Activated CD4-positive, alpha-beta memory T cell treated with anti-CD3 and anti-CD28 coated beads, Interleukin-2, amount 10 ng/mL, durations not matched to agents 7 days and 5 days (primary cell): ENCODE results near the gene ATF5. TPM values are rescaled to one million over a fixed set of nuclear protein-coding genes. Genes with fewer than 3 reads are reported as not detected.
"Not testable (repeated sequence)": the region's sequence is repeated elsewhere in the genome, so short reads cannot be mapped to it uniquely, and the experiment has no call there.

Experiments used
- CTCF ChIA-PET: fragments of 350-600 bp; sonication (Branson Sonifier 250); formaldehyde crosslinking; loops from one replicate; lab custom pipeline; 2021; ENCODE audit warnings: antibody characterized with exemption, inconsistent platforms; lab: Charles Lee
- POLR2A ChIA-PET: fragments of 350-600 bp; sonication (Branson Sonifier 250); formaldehyde crosslinking; loops from one replicate; lab custom pipeline; 2021; ENCODE audit warnings: antibody characterized with exemption; lab: Charles Lee
- DNase-seq: peaks from one replicate; pipeline ENCODE4 v3.0.0-alpha.2; 2020
- H3K27ac Mint-ChIP-seq: one replicate; pipeline ENCODE4 v1.8.0; 2021; ENCODE audit warnings: mild to moderate bottlenecking, mixed read lengths
- H3K27me3 Mint-ChIP-seq: one replicate; pipeline ENCODE4 v1.8.0; 2021; ENCODE audit warnings: mixed read lengths
- H3K36me3 Mint-ChIP-seq: one replicate; pipeline ENCODE4 v1.8.0; 2021; ENCODE audit warnings: low read depth, mixed read lengths
- H3K4me1 Mint-ChIP-seq: one replicate; pipeline ENCODE4 v1.8.0; 2021; ENCODE audit warnings: mixed read lengths
- H3K4me3 Mint-ChIP-seq: one replicate; pipeline ENCODE4 v1.8.0; 2021; ENCODE audit warnings: mild to moderate bottlenecking, mixed read lengths
- H3K9me3 Mint-ChIP-seq: one replicate; pipeline ENCODE4 v1.8.0; 2021; ENCODE audit warnings: mixed read lengths
- total RNA-seq, 2 experiments: library from RNA; stranded (reverse); gene quantifications; one replicate each; pipeline ENCODE4 v1.2.3, GENCODE V29; 2021

Gene ATF5
- total RNA-seq, 2 experiments from 2014 or later, result 19.6 to 20.0 TPM

DNA sequence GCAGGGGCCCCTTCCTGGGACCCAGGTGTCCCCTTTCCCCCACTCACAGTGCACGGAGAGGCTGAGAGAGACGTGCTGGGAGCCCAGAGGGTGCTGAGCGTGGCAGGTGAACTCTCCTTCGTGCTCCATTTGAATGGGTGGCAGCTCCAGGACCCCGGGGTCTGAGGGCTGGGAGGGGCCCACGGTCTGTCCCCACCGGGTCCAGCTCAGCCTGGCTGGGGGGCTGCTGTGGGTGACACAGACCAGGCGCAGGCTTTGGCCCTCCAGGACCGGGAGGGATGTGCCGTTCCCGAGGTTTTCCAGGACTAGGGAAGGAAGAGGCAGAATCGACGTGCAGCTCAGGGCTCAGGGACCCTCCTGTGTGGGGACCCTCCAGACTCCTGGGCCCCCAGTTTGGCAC, 29.6 kb downstream of the ATF5 start:
- CTCF ChIA-PET, H3K36me3 Mint-ChIP-seq, H3K4me3 Mint-ChIP-seq, H3K27me3 Mint-ChIP-seq, H3K27ac Mint-ChIP-seq, DNase-seq, H3K9me3 Mint-ChIP-seq, H3K4me1 Mint-ChIP-seq, POLR2A ChIA-PET: not testable (repeated sequence)

DNA sequence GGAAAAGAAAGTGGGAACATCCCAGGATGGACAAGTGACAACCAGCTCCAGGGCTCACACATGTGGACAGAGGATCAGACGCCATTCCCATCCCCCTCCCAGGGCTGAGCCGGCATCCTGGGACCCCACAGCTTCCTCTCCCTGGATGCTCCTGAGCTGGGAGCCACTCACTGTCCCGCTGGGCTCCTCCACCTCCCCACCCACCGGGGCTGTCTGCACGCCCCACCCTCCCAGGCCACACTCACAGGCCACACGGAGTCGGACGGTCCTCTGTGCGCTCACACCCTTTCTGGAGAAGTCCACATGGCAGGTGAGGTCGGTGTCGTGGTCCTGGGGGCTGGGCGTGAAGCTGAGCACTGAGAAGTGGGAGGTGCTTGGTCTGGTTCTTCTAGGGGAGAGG, 30.9 kb downstream of the ATF5 start:
- H3K4me3 Mint-ChIP-seq, H3K27me3 Mint-ChIP-seq, DNase-seq, H3K4me1 Mint-ChIP-seq, H3K27ac Mint-ChIP-seq, H3K9me3 Mint-ChIP-seq, CTCF ChIA-PET, H3K36me3 Mint-ChIP-seq, POLR2A ChIA-PET: not testable (repeated sequence)

DNA sequence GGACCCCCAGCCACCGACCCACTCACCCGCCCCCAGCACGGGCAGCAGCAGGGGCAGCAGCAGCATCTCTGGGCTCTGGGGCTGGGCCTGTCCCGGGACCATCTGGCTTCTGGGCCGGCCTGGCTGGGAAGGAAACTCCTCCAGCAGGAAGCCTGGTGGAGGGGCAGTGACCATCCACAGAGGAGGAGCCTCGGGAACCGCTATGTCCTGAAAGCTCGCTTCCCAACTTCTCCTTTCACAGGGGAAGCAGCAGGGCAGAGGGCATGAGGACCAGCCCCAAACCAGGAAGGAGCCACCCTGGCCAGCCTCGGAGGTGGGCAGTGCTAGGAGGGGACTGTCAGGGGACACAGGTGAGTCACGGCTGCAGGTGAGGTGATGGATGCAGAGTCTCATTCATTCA, 32.0 kb downstream of the ATF5 start, which contains the start of gene SIGLEC11:
Gene SIGLEC11 (minus strand): TSS at position 193 of the 400 bp plus-strand sequence. CDS start 91 bp downstream, at position 102.
- H3K4me1 Mint-ChIP-seq, H3K27ac Mint-ChIP-seq, H3K9me3 Mint-ChIP-seq, CTCF ChIA-PET, H3K36me3 Mint-ChIP-seq, POLR2A ChIA-PET, H3K4me3 Mint-ChIP-seq, H3K27me3 Mint-ChIP-seq, DNase-seq: not testable (repeated sequence)

DNA sequence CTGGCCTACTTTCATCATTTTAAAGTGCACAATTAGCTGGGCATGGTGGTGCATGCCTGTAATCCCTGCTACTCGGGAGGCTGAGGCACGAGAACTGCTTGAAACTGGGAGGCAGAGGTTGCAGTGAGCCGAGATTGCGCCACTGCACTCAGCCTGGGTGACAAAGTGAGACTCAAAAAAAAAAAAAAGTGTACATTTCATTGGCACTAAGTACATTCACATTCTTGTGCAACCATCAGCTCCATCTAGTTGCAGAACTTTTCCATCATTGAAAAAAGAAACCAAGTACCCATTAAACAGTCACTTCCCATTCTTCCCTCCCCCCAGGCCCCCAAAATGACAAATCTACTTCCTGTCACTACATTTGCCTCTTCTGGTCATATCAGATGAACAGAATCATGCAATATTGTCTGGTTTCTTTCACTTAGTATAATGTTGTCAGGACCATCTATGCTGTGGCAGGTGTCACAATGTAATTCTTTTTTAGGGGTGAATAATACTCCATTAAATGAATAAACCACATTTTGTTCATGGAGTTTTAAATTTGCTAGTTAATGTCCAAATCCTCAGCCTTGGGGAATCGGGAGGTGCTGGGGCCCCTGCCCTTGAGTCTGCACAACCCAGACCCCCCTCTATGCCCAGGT, 39.4 kb downstream of the ATF5 start:
- ChIA-PET CTCF (no interaction called here), POLR2A (no interaction called here)
- peaks cover 4% of the 10 kb centered on the region for H3K27me3 Mint-ChIP-seq
- no peaks in the 10 kb centered on the region for H3K36me3 Mint-ChIP-seq
- H3K4me1 Mint-ChIP-seq, result peaks cover 4% of the 10 kb centered on the region
- H3K27ac Mint-ChIP-seq, result no peak overlapping the region
- no peaks in the 10 kb centered on the region for H3K9me3 Mint-ChIP-seq
- no peak overlapping the region for H3K4me3 Mint-ChIP-seq
- DNase-seq, result no peak

DNA sequence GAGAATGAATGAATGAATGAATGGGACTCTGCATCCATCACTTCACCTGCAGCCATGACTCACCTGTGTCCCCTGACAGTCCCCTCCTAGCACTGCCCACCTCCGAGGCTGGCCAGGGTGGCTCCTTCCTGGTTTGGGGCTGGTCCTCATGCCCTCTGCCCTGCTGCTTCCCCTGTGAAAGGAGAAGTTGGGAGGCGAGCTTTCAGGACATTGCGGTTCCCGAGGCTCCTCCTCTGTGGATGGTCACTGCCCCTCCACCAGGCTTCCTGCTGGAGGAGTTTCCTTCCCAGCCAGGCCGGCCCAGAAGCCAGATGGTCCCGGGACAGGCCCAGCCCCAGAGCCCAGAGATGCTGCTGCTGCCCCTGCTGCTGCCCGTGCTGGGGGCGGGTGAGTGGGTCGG, 40.4 kb downstream of the ATF5 start:
- H3K27ac Mint-ChIP-seq, H3K4me3 Mint-ChIP-seq, H3K4me1 Mint-ChIP-seq, H3K27me3 Mint-ChIP-seq, CTCF ChIA-PET, DNase-seq, POLR2A ChIA-PET, H3K9me3 Mint-ChIP-seq, H3K36me3 Mint-ChIP-seq: not testable (repeated sequence)

DNA sequence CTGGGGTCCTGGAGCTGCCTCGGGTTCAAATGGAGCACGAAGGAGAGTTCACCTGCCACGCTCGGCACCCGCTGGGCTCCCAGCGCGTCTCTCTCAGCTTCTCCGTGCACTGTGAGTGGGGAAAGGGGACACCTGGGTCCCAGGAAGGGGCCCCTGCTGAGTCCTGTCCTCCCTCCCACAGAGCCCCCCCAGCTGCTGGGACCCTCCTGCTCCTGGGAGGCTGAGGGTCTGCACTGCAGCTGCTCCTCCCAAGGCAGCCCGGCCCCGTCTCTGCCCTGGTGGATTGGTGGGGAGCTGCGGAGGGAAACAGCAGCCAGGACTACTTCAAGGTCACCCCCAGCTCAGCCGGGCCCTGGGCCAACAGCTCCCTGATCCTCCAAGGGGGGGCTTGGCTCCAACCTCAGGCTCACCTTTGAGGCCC, 43.0 kb downstream of the ATF5 start:
- POLR2A ChIA-PET, result no interaction called here

DNA sequence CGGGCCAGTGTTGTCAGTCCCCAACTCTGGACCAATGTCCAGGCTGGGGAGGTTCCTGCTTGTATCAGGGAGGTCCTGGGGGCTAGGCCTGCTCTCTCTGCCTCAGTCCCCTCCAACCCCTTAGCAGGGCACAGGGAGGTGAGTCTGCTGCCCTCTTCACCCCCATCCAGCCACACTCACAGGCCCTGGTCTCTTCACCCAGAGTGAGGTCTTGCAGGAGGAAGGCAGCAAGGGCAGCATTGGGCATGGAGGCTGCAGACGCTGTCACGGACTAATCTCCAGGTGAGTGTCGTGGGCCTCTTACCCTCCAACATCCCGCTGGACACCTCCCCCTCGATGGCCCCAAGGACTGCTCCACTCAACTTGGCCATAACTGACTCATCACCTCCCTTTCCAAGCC, 43.8 kb downstream of the ATF5 start:
- H3K27ac Mint-ChIP-seq, result no peak overlapping the region
- H3K36me3 Mint-ChIP-seq, result peaks cover 16% of the 10 kb centered on the region
- H3K9me3 Mint-ChIP-seq, result no peaks in the 10 kb centered on the region
- no peak overlapping the region for H3K4me3 Mint-ChIP-seq
- ChIA-PET CTCF (no interaction called here), POLR2A (no interaction called here)
- peaks cover 3% of the 10 kb centered on the region for H3K27me3 Mint-ChIP-seq
- no peak for DNase-seq
- no peaks in the 10 kb centered on the region for H3K4me1 Mint-ChIP-seq

More for the DNA sequence above, 43.0 kb downstream of the ATF5 start:
- peaks cover 11% of the 10 kb centered on the region for H3K36me3 Mint-ChIP-seq
- no peaks in the 10 kb centered on the region for H3K9me3 Mint-ChIP-seq
- DNase-seq, result no peak
- no peak overlapping the region for H3K27ac Mint-ChIP-seq
- CTCF ChIA-PET, result no interaction called here
- peaks cover 4% of the 10 kb centered on the region for H3K27me3 Mint-ChIP-seq
- no peak overlapping the region for H3K4me3 Mint-ChIP-seq
- no peaks in the 10 kb centered on the region for H3K4me1 Mint-ChIP-seq

DNA sequence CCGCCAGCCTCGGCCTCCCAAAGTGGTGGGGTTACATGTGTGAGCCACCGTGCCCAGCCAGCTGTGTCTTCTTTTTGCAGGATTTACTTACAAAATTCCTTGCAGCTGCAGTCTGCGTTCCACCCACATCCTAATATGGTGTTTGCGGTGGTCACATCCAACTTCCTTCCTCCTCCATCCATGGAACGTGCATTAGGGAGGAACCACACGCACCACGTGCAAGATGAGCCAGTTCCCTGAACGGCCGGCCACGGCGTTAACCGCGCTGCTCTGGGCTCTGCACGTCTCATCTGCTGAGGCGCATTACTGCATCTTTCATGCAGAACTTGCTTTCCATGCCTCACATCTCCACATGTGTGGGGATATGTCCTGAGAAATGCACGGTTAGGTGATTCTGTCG, 45.0 kb downstream of the ATF5 start:
- Mint-ChIP-seq H3K4me1 (no peaks in the 10 kb centered on the region), H3K27me3 (no peaks in the 10 kb centered on the region), H3K9me3 (no peaks in the 10 kb centered on the region), H3K36me3 (peaks cover 16% of the 10 kb centered on the region), H3K27ac (no peak overlapping the region), H3K4me3 (no peak overlapping the region)
- DNase-seq, result no peak
- ChIA-PET CTCF (no interaction called here), POLR2A (no interaction called here)

DNA sequence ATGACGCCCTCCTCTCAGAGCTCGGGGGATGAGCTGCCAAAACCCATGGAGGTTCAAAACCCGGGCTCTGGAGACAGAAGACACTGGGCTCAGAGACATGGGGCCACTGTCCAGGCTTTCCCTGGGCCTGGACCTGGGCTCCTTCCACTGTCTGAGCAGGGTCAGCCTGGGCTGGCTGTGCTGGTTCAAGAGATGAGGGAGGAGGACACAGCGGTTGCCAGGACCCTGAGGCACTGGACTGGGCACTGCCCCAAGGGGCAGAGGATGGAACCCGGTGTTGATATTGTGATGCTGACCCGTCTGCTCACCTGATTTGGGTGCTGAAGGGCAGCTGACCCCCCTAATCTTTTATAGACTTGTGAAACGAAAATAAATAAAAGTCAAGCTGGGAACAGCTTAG, 46.0 kb downstream of the ATF5 start:
- no peak overlapping the region for H3K27ac Mint-ChIP-seq
- H3K9me3 Mint-ChIP-seq, result no peaks in the 10 kb centered on the region
- ChIA-PET POLR2A (no interaction called here), CTCF (no interaction called here)
- peaks cover 16% of the 10 kb centered on the region for H3K36me3 Mint-ChIP-seq
- H3K4me1 Mint-ChIP-seq, result no peaks in the 10 kb centered on the region
- DNase-seq, result no peak
- H3K4me3 Mint-ChIP-seq, result no peak overlapping the region
- H3K27me3 Mint-ChIP-seq, result no peaks in the 10 kb centered on the region

DNA sequence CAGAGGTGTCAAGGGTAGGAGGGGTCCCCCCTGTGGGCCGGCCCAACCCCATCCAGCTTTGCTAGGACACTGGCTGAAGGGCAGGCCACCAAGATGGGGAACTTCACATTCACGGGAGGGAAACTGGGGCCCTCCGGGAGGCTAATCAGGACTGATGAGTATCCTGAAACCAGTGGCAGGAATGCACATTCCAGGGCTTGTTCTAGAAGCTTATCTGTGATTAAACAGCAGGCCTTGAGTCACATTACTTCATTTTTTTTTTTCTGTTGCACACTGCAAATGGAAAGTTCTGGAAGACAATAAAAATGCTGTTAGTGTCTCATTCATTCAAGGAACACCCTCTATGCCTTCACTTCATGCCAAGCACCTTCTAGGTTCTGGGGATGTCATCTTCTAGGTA, 47.5 kb downstream of the ATF5 start:
- H3K36me3 Mint-ChIP-seq, result peaks cover 22% of the 10 kb centered on the region
- H3K4me1 Mint-ChIP-seq, result no peaks in the 10 kb centered on the region
- H3K27ac Mint-ChIP-seq, result no peak overlapping the region
- H3K4me3 Mint-ChIP-seq, result no peak overlapping the region
- H3K27me3 Mint-ChIP-seq, result no peaks in the 10 kb centered on the region
- ChIA-PET CTCF (no interaction called here), POLR2A (interaction anchor here (1.2 kb wide), 1 partner anchor 11 kb away, joined by 5 read pairs; no protein-coding TSS in a partner anchor)
- DNase-seq, result no peak
- no peaks in the 10 kb centered on the region for H3K9me3 Mint-ChIP-seq

DNA sequence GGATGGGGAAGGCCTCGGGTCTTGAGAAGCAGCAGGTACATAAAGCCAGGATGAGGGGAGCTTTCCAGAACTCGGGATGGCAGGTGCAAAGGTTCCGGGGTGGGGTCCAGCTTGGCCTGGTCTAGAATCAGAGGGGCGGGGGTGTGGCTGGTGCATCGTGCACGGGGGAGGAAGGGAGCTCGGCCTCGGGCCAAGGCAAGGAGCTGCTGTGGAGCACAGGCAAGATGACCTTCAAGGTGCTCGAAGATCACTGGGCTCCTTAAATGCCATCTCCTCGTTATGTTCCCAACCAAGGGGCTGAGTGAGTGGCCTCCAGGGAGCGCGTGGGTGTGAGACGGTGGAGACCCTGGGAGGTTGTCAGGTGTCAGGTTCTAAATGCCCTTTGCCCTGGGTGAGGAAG, 48.1 kb downstream of the ATF5 start:
- CTCF ChIA-PET, result no interaction called here
- H3K9me3 Mint-ChIP-seq, result no peaks in the 10 kb centered on the region
- no peak overlapping the region for H3K27ac Mint-ChIP-seq

DNA sequence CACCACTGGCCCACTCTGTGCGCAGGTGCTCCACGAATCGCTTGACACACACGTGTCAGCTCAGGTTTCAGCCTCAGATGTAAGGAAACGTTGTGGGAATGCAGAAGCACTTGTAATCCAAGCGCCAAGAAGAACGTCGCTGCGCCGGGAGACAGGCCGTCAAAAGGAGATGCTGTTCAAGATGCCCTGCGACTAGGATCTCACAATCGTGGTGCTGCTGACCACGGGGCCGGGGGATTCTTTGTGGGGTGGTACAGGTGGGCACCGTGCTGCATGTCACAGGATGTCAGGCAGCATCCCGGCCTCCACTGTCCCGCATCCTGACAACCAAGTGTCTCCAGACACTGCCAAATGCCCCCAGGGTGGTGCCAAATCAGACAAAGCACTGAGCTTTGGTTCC, 48.9 kb downstream of the ATF5 start:
- Mint-ChIP-seq H3K4me1 (no peaks in the 10 kb centered on the region), H3K36me3 (peaks cover 26% of the 10 kb centered on the region), H3K27me3 (no peaks in the 10 kb centered on the region), H3K27ac (no peak overlapping the region), H3K4me3 (no peak overlapping the region), H3K9me3 (no peaks in the 10 kb centered on the region)
- DNase-seq, result no peak
- ChIA-PET CTCF (interaction anchor here (1.1 kb wide), 1 partner anchor 40 kb away, joined by 3 read pairs; no protein-coding TSS in a partner anchor), POLR2A (no interaction called here)

More for the DNA sequence above, 48.1 kb downstream of the ATF5 start:
- H3K27me3 Mint-ChIP-seq, result no peaks in the 10 kb centered on the region
- no peaks in the 10 kb centered on the region for H3K4me1 Mint-ChIP-seq
- H3K36me3 Mint-ChIP-seq, result peaks cover 26% of the 10 kb centered on the region
- no peak overlapping the region for H3K4me3 Mint-ChIP-seq
- POLR2A ChIA-PET, result no interaction called here
- no peak for DNase-seq

DNA sequence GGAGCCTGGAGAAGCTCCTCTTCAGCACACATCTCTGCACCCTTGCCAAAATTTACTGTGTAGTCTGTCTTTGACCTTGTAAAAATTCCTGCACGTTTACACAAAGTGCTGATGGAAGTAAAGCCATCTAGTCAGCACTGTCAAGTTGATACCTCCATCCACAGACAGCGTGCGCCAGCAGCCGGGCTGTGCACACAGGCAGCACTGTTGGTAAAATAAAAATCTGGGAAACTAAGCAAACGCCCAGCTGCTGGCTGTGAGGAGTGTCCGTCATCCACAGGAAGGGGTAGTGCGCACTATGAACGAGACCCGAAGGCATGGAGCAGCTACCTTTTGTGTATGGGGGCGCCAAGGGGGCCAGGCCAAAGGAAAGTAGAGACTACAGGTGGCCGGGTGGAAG, 49.3 kb downstream of the ATF5 start:
- H3K9me3 Mint-ChIP-seq, result no peaks in the 10 kb centered on the region
- H3K27ac Mint-ChIP-seq, result no peak overlapping the region
- CTCF ChIA-PET, result interaction anchor here (1.1 kb wide), 1 partner anchor 41 kb away, joined by 3 read pairs; no protein-coding TSS in a partner anchor
- peaks cover 26% of the 10 kb centered on the region for H3K36me3 Mint-ChIP-seq
- POLR2A ChIA-PET, result no interaction called here
- H3K4me3 Mint-ChIP-seq, result no peak overlapping the region
- DNase-seq, result no peak
- H3K27me3 Mint-ChIP-seq, result no peaks in the 10 kb centered on the region
- no peaks in the 10 kb centered on the region for H3K4me1 Mint-ChIP-seq
